ENCODE results near the gene ABCG1. TPM values are rescaled to one million over a fixed set of nuclear protein-coding genes. Genes with fewer than 3 reads are reported as not detected.

ABCG1 gene
- total and polyA plus RNA-seq, 4 donors: 11.5 to 65.0 (median 35.0) TPM

GRCh38 chr21:42338729-42339715 lies 120.1 kb downstream of the ABCG1 start:
- H3K4me1 ChIP-seq (ENCODE audit: control insufficient read depth in 5 of 5, insufficient read depth in 5 of 5, low read length in 5 of 5): peaks cover 0 to 19% (median 5%) of the 10 kb centered on the region in 5 donors
- no peak overlapping the region for H3K4me3 ChIP-seq
- no peak overlapping the region for H3K27ac ChIP-seq (ENCODE audit: low read depth in 1 of 2, low read length in 1 of 2)
- H3K27me3 ChIP-seq (ENCODE audit: control insufficient read depth in 3 of 3, insufficient read depth in 3 of 3, low read length in 2 of 3): peaks cover 0 to 7% (median 3%) of the 10 kb centered on the region in 3 donors
- TF ChIP-seq CTCF (IDR thresholded peaks at IDR 0.05; ENCODE audit: control extremely low read depth, extremely low read depth): no peak
- no peaks in the 10 kb centered on the region for H3K9me3 ChIP-seq (ENCODE audit: control insufficient read depth in 4 of 4, insufficient read depth in 3 of 4, low read length in 3 of 4)
- no peaks in the 10 kb centered on the region for H3K36me3 ChIP-seq (ENCODE audit: control insufficient read depth in 4 of 4, insufficient read depth in 4 of 4, low read length in 4 of 4)
- H3K9ac ChIP-seq (ENCODE audit: insufficient read depth in 1 of 2, low read length in 2 of 2): no peak overlapping the region
- DNase-seq (no peak), ATAC-seq (ENCODE audit: insufficient read depth, low FRiP score) (no peak)
- WGBS, 2 donors: 90% methylated on average over 17 of the region's 17 CpGs

- H3K4me3 ChIP-seq: no peak overlapping the region
- H3K9ac ChIP-seq (ENCODE audit: insufficient read depth in 1 of 2, low read length in 2 of 2): no peak overlapping the region
- WGBS, 2 donors: 88 to 89% methylated on average over 24 of the region's 24 CpGs
- ATAC-seq (ENCODE audit: insufficient read depth, low FRiP score) (no peak), DNase-seq (no peak)
- H3K27ac ChIP-seq (ENCODE audit: low read depth in 1 of 2, low read length in 1 of 2): no peak overlapping the region
- no peaks in the 10 kb centered on the region for H3K36me3 ChIP-seq (ENCODE audit: control insufficient read depth in 4 of 4, insufficient read depth in 4 of 4, low read length in 4 of 4)
- TF ChIP-seq CTCF (IDR thresholded peaks at IDR 0.05; ENCODE audit: control extremely low read depth, extremely low read depth): no peak
- H3K4me1 ChIP-seq (ENCODE audit: control insufficient read depth in 5 of 5, insufficient read depth in 5 of 5, low read length in 5 of 5): peaks cover 0 to 19% (median 5%) of the 10 kb centered on the region in 5 donors
- H3K9me3 ChIP-seq (ENCODE audit: control insufficient read depth in 4 of 4, insufficient read depth in 3 of 4, low read length in 3 of 4): no peaks in the 10 kb centered on the region
- peaks cover 0 to 4% (median 3%) of the 10 kb centered on the region in 3 donors for H3K27me3 ChIP-seq (ENCODE audit: control insufficient read depth in 3 of 3, insufficient read depth in 3 of 3, low read length in 2 of 3)
These were observed 121.5 kb downstream of the ABCG1 start for GRCh38 chr21:42340187-42341050.

- H3K36me3 ChIP-seq (ENCODE audit: control insufficient read depth in 4 of 4, insufficient read depth in 4 of 4, low read length in 4 of 4): no peaks in the 10 kb centered on the region
- peaks cover 0 to 12% (median 5%) of the 10 kb centered on the region in 5 donors for H3K4me1 ChIP-seq (ENCODE audit: control insufficient read depth in 5 of 5, insufficient read depth in 5 of 5, low read length in 5 of 5)
- H3K9me3 ChIP-seq (ENCODE audit: control insufficient read depth in 4 of 4, insufficient read depth in 3 of 4, low read length in 3 of 4): no peaks in the 10 kb centered on the region
- no peak overlapping the region for H3K9ac ChIP-seq (ENCODE audit: insufficient read depth in 1 of 2, low read length in 2 of 2)
- DNase-seq: no peak
- no peak overlapping the region for H3K4me3 ChIP-seq
- no peak for ATAC-seq (ENCODE audit: insufficient read depth, low FRiP score)
- peaks cover 0 to 3% (median 0%) of the 10 kb centered on the region in 3 donors for H3K27me3 ChIP-seq (ENCODE audit: control insufficient read depth in 3 of 3, insufficient read depth in 3 of 3, low read length in 2 of 3)
- no peak for TF ChIP-seq CTCF (IDR thresholded peaks at IDR 0.05; ENCODE audit: control extremely low read depth, extremely low read depth)
- WGBS, 2 donors: 94 to 96% methylated on average over 15 of the region's 15 CpGs
- no peak overlapping the region for H3K27ac ChIP-seq (ENCODE audit: low read depth in 1 of 2, low read length in 1 of 2)
These were observed 123.0 kb downstream of the ABCG1 start for GRCh38 chr21:42341776-42342542.
